NB4 (cell line): ENCODE results near the gene PCP4.

Experiments used
- DNase-seq: peaks from one replicate; pipeline ENCODE4 v3.0.0; 2010; ENCODE audit warnings: low read depth
- H3K4me3 ChIP-seq: one replicate; pipeline ENCODE4 v1.5.1; 2011; ENCODE audit warnings: mild to moderate bottlenecking, low read depth, low read length, moderate library complexity
- MAX ChIP-seq: IDR thresholded peaks from 2 replicates; pipeline ENCODE4 v1.6.1; 2011; ENCODE audit warnings: low read depth, low read length
- MYC ChIP-seq: IDR thresholded peaks from 2 replicates; pipeline ENCODE4 v1.6.1; 2011; ENCODE audit warnings: low read depth, low read length
- POLR2A ChIP-seq: IDR thresholded peaks from 2 replicates; pipeline ENCODE4 v1.6.1; 2011; ENCODE audit warnings: mild to moderate bottlenecking; ENCODE audit not compliant: insufficient read length; ENCODE audit errors: extremely low read depth
- TF ChIP-seq, protein P1 (sequence below): IDR thresholded peaks from one replicate; pipeline ENCODE4 v1.5.1; 2012; ENCODE audit warnings: low read depth, low read length

The PCP4 gene

DNA sequence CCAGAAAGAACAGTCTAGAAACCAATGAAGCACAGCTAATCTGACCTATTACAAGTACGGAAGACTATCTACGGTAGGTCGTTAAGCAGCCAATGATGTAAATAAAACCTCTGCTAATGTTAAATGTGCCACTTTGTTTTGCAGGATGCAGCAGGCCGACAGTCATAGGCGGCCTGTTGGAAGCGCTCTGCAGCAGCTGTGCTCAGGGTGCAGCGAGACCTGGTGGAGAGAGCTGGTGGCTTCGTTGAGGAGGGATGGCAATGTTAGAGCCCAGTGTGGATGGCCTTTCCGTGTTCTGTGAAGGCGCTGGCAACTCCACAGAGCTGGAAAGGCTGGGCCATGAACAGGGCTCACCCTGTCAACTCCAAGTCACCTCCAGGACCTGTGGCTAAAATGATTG lies 87.3 kb downstream of the PCP4 start:
- H3K4me3 ChIP-seq: no peak overlapping the region
- DNase-seq: no peak
- TF ChIP-seq POLR2A: no peak

DNA sequence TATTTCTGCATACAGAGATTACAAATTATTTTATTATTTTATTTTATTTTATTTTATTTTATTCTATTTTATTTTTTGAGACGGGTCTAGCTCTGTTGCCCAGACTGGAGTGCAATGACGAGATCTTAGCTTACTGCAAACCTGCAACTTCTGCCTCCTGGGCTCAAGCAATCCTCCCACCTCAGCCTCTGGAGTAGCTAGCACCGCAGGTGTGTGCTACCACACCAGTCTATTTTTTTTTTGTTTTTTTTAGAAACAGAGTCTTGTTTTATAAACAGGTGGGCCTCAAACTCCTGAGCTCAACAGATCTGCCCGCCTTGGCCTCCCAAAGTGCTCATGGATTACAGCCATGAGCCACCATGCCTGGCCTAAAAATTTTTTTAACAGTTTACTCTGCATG lies 88.1 kb downstream of the PCP4 start:
- DNase-seq: no peak
- TF ChIP-seq MYC (no peak), MAX (no peak)
- TF ChIP-seq, protein P1, sequence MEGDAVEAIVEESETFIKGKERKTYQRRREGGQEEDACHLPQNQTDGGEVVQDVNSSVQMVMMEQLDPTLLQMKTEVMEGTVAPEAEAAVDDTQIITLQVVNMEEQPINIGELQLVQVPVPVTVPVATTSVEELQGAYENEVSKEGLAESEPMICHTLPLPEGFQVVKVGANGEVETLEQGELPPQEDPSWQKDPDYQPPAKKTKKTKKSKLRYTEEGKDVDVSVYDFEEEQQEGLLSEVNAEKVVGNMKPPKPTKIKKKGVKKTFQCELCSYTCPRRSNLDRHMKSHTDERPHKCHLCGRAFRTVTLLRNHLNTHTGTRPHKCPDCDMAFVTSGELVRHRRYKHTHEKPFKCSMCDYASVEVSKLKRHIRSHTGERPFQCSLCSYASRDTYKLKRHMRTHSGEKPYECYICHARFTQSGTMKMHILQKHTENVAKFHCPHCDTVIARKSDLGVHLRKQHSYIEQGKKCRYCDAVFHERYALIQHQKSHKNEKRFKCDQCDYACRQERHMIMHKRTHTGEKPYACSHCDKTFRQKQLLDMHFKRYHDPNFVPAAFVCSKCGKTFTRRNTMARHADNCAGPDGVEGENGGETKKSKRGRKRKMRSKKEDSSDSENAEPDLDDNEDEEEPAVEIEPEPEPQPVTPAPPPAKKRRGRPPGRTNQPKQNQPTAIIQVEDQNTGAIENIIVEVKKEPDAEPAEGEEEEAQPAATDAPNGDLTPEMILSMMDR: no peak
- H3K4me3 ChIP-seq: no peak overlapping the region

GRCh38 chr21:39956586-39956985 lies 89.3 kb downstream of the PCP4 start:
- TF ChIP-seq, protein P1: no peak
- TF ChIP-seq MYC: no peak
- TF ChIP-seq POLR2A: no peak
- TF ChIP-seq MAX: no peak
- DNase-seq: no peak

GRCh38 chr21:39958731-39959130 lies 91.5 kb downstream of the PCP4 start:
- no peak for TF ChIP-seq MAX
- TF ChIP-seq POLR2A: no peak
- TF ChIP-seq MYC: no peak
- TF ChIP-seq, protein P1: no peak
- no peak overlapping the region for H3K4me3 ChIP-seq
- no peak for DNase-seq

More at GRCh38 chr21:39956586-39956985, 89.3 kb downstream of the PCP4 start:
- H3K4me3 ChIP-seq: no peak overlapping the region

GRCh38 chr21:39961251-39961650 lies 94.0 kb downstream of the PCP4 start:
- H3K4me3 ChIP-seq: no peak overlapping the region
- TF ChIP-seq POLR2A: no peak
- TF ChIP-seq, protein P1: no peak
- no peak for TF ChIP-seq MYC
- TF ChIP-seq MAX: no peak
- DNase-seq: no peak

- TF ChIP-seq POLR2A (no peak), MAX (no peak), MYC (no peak)
- TF ChIP-seq, protein P1: no peak
- no peak overlapping the region for H3K4me3 ChIP-seq
- DNase-seq: no peak
These were observed 97.8 kb downstream of the PCP4 start for GRCh38 chr21:39965026-39965425.
